B cell (primary cell): ENCODE results near the gene DGCR2.
"Not testable (repeated sequence)": the region's sequence is repeated elsewhere in the genome, so short reads cannot be mapped to it uniquely, and the experiment has no call there.

Experiments
- EZH2 ChIP-seq: IDR thresholded peaks from 2 replicates; pipeline ENCODE4 v1.6.1; 2012; ENCODE audit warnings: borderline replicate concordance, low read depth, mild to moderate bottlenecking, moderate library complexity, low read length; ENCODE audit not compliant: insufficient read depth, poor library complexity, severe bottlenecking
- TF ChIP-seq, protein P1 (sequence below): fragments of 200-600 bp; IDR thresholded peaks from one replicate; pipeline ENCODE4 v1.8.0; 2022; ENCODE audit warnings: antibody characterized with exemption, mild to moderate bottlenecking

DNA sequence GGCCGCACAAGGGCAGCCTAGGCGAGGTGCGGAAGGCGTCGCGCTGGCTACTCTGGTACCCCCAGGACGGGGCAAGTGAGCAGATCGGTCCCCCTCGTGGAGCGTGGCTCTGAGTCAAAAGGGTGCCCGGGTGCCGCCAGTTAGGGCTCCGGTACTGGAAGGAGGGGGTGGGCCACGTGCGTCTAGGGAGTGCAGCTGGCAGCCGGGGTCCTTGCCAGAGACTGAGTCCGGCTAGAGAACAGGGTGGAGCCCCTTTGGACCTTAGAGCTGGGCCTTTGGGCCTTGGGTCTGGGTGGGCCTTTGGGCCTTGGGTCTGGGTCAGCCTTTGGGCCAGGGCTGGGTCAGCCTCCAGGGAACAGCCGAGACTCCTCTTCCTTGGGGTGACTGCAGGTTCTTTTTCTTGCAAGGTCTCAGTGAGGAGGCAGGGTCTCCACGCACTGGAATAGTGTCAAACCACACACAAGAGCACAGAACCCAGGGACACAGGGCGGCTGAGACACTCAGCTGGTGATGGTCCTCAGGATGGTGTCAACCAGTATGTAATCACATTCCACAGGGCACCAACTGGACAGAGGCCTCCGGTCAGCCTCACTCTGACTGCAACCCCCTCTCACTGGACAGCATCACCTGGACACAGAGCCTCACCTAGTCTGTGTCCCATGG, 91.9 kb downstream of the DGCR2 start:
- TF ChIP-seq, protein P1, sequence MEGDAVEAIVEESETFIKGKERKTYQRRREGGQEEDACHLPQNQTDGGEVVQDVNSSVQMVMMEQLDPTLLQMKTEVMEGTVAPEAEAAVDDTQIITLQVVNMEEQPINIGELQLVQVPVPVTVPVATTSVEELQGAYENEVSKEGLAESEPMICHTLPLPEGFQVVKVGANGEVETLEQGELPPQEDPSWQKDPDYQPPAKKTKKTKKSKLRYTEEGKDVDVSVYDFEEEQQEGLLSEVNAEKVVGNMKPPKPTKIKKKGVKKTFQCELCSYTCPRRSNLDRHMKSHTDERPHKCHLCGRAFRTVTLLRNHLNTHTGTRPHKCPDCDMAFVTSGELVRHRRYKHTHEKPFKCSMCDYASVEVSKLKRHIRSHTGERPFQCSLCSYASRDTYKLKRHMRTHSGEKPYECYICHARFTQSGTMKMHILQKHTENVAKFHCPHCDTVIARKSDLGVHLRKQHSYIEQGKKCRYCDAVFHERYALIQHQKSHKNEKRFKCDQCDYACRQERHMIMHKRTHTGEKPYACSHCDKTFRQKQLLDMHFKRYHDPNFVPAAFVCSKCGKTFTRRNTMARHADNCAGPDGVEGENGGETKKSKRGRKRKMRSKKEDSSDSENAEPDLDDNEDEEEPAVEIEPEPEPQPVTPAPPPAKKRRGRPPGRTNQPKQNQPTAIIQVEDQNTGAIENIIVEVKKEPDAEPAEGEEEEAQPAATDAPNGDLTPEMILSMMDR = not testable (repeated sequence)
- not testable (repeated sequence) for TF ChIP-seq EZH2
